ENCODE results near the gene LPCAT1.

GRCh38 chr5:1413611-1414241, 110.0 kb downstream of the LPCAT1 start:
- TF ChIP-seq, protein P1, sequence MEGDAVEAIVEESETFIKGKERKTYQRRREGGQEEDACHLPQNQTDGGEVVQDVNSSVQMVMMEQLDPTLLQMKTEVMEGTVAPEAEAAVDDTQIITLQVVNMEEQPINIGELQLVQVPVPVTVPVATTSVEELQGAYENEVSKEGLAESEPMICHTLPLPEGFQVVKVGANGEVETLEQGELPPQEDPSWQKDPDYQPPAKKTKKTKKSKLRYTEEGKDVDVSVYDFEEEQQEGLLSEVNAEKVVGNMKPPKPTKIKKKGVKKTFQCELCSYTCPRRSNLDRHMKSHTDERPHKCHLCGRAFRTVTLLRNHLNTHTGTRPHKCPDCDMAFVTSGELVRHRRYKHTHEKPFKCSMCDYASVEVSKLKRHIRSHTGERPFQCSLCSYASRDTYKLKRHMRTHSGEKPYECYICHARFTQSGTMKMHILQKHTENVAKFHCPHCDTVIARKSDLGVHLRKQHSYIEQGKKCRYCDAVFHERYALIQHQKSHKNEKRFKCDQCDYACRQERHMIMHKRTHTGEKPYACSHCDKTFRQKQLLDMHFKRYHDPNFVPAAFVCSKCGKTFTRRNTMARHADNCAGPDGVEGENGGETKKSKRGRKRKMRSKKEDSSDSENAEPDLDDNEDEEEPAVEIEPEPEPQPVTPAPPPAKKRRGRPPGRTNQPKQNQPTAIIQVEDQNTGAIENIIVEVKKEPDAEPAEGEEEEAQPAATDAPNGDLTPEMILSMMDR (IDR thresholded peaks at IDR 0.05), result no peak
- TF ChIP-seq POLR2A (IDR thresholded peaks at IDR 0.05) (no peak), POLR2AphosphoS5 (IDR thresholded peaks at IDR 0.05) (no peak)

Measured in breast epithelium (tissue), 3 donors.